Tibial nerve (tissue), 4 donors: ENCODE results near the gene KPNA3. TPM values are rescaled to one million over a fixed set of nuclear protein-coding genes. Genes with fewer than 3 reads are reported as not detected.
A peak's percentile ranks its signal among the peaks of the same experiment; 100 is the strongest.

ENCODE experiments used
- DNase-seq, 2 donors: peaks; one replicate each; pipeline ENCODE4 v3.0.0-alpha.2; 2019; ENCODE audit warnings: low spot score in 2 of 2
- H3K27ac ChIP-seq, 4 donors: fragments of 200-600 bp; sonication (generic) in 3 of 4; one replicate each; pipeline ENCODE4 v1.5.1; 2017 to 2019; ENCODE audit warnings: mild to moderate bottlenecking in 1 of 4
- H3K27me3 ChIP-seq, 2 donors: fragments of 200-600 bp; sonication (generic) in 1 of 2; one replicate each; pipeline versions ENCODE4 v1.5.1 to v1.6.0; 2017 to 2019
- H3K36me3 ChIP-seq, 3 donors: fragments of 200-600 bp; sonication (generic); one replicate each; pipeline ENCODE4 v1.5.1; 2018 to 2019
- H3K4me1 ChIP-seq, 4 donors: fragments of 200-600 bp; sonication (generic) in 3 of 4; one replicate each; pipeline ENCODE4 v1.5.1; 2017 to 2019
- H3K4me3 ChIP-seq, 4 donors: fragments of 200-600 bp; sonication (generic) in 3 of 4; one replicate each; pipeline ENCODE4 v1.5.1; 2017 to 2019; ENCODE audit warnings: mild to moderate bottlenecking in 1 of 4, moderate library complexity in 1 of 4
- H3K9me3 ChIP-seq, 4 donors: fragments of 200-600 bp; sonication (generic) in 3 of 4; one replicate each; pipeline ENCODE4 v1.5.1; 2017 to 2019
- EP300 ChIP-seq, 2 donors: sonication (generic); formaldehyde crosslinking; IDR thresholded peaks; one replicate each; pipeline ENCODE4 v1.6.1; 2017; ENCODE audit warnings: antibody characterized with exemption in 2 of 2, mild to moderate bottlenecking in 1 of 2
- POLR2A ChIP-seq, 2 donors: fragments of 450-650 bp; IDR thresholded peaks; one replicate each; pipeline ENCODE4 v1.6.1; 2017; ENCODE audit warnings: antibody characterized with exemption in 2 of 2, mild to moderate bottlenecking in 2 of 2, moderate library complexity in 2 of 2
- whole genome bisulfite sequencing, 2 donors: methylation state at CpG; one replicate each; pipeline ENCODE4 v1.1.5; 2018; 5-methylcytosine and 5-hydroxymethylcytosine counted together
- total RNA-seq, 4 donors: library from RNA; depleted of rRNA; stranded (reverse); fragments of >200 nt; gene quantifications; one replicate each; pipeline ENCODE4 v1.1.0, GENCODE V29; 2016
- TF ChIP-seq, protein P1 (sequence below), 5 experiments: fragments of 200-600 bp in 3 of 5; fragments of 450-650 bp in 2 of 5; sonication (generic) in 3 of 5; IDR thresholded peaks; one replicate each; pipeline ENCODE4 v1.5.1; 2016 to 2019; ENCODE audit warnings: antibody characterized with exemption in 5 of 5, mild to moderate bottlenecking in 3 of 5, moderate library complexity in 2 of 5

KPNA3 gene
- total RNA-seq, 4 donors from 2014 or later: 19.8 to 29.9 (median 23.2) TPM

DNA sequence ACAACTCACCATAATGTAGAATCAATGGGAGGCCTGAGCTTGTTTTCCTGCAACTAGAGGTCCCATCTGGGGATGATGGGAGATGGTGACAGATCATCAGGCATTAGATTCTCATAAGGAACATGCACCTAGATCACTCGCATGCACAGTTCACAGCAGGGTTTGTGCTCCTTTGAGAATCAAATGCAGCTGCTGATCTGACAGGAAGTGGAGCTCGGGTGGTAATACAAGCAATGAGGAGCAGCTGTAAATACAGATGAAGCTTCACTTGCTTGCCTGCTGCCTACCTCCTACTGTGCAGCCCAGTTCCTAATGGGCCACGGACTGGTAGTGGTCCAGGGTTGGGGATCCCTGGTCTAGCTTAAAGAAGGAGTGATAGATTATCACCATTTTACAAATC is 33.0 kb downstream of the KPNA3 start:
- no peak for DNase-seq
- Histone ChIP-seq H3K4me3 (no peak overlapping the region), H3K27me3 (no peaks in the 10 kb centered on the region), H3K4me1 (peaks cover 0 to 5% (median 0%) of the 10 kb centered on the region in 4 donors), H3K27ac (no peak overlapping the region), H3K36me3 (peaks cover 0 to 10% (median 0%) of the 10 kb centered on the region in 3 donors), H3K9me3 (peaks cover 0 to 4% (median 0%) of the 10 kb centered on the region in 4 donors)
- WGBS, 2 donors: 72 to 75% methylated on average over 3 of the region's 3 CpGs
- no peak for TF ChIP-seq POLR2A (IDR thresholded peaks at IDR 0.05)
- TF ChIP-seq, protein P1, sequence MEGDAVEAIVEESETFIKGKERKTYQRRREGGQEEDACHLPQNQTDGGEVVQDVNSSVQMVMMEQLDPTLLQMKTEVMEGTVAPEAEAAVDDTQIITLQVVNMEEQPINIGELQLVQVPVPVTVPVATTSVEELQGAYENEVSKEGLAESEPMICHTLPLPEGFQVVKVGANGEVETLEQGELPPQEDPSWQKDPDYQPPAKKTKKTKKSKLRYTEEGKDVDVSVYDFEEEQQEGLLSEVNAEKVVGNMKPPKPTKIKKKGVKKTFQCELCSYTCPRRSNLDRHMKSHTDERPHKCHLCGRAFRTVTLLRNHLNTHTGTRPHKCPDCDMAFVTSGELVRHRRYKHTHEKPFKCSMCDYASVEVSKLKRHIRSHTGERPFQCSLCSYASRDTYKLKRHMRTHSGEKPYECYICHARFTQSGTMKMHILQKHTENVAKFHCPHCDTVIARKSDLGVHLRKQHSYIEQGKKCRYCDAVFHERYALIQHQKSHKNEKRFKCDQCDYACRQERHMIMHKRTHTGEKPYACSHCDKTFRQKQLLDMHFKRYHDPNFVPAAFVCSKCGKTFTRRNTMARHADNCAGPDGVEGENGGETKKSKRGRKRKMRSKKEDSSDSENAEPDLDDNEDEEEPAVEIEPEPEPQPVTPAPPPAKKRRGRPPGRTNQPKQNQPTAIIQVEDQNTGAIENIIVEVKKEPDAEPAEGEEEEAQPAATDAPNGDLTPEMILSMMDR (IDR thresholded peaks at IDR 0.05): no peak
- TF ChIP-seq EP300 (IDR thresholded peaks at IDR 0.05): no peak

DNA sequence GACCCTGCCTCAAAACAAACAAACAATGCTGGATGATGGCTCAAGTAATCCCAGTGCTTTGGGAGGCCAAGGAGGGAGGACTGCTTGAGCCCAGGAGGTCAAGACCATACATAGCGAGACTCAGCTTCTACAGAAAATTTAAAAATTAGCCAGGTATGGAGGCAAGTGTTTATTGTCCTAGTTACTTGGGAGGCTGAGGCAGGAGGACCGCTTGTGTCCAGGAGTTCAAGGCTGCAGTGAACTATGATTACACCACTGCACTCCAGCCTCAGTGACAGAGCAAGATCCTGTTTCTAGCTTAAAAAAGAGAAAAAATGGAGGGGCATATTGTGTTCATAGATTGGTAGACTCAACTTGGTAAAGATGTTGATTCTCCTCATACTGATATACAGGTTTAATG is 36.2 kb downstream of the KPNA3 start:
- WGBS, 2 donors: 75 to 76% methylated on average over 2 of the region's 2 CpGs
- Histone ChIP-seq H3K27me3 (no peaks in the 10 kb centered on the region), H3K4me1 (no peaks in the 10 kb centered on the region), H3K27ac (no peak overlapping the region), H3K36me3 (peaks cover 0 to 10% (median 0%) of the 10 kb centered on the region in 3 donors), H3K4me3 (no peak overlapping the region), H3K9me3 (peaks cover 0 to 4% (median 0%) of the 10 kb centered on the region in 4 donors)
- no peak for DNase-seq
- TF ChIP-seq, protein P1 (IDR thresholded peaks at IDR 0.05): no peak
- TF ChIP-seq POLR2A (IDR thresholded peaks at IDR 0.05) (no peak), EP300 (IDR thresholded peaks at IDR 0.05) (no peak)

DNA sequence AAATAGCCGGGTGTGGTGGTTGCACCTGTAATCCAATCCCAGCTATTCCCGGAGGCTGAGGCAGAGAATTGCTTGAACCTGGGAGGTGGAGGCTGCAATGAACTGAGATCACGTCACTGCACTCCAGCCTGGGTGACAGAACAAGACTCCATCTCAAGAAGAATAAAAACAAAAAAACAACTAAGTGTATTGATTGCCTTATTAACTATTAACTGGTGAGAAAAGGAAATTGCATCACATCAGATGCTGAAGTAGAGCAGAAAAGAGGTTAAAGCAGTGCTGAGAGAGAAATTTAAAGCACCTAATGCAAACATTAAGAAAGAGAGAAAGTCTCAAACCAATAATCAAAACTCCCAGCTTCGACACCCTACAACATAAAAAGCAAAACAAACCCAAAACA is 38.3 kb downstream of the KPNA3 start:
- H3K4me1 ChIP-seq: peaks cover 0 to 3% (median 0%) of the 10 kb centered on the region in 4 donors
- H3K9me3 ChIP-seq: no peaks in the 10 kb centered on the region
- no peak overlapping the region for H3K4me3 ChIP-seq
- no peak overlapping the region for H3K27ac ChIP-seq
- 82 to 86% methylated on average over 4 of the region's 4 CpGs for WGBS, 2 donors
- H3K27me3 ChIP-seq: no peaks in the 10 kb centered on the region
- TF ChIP-seq EP300 (IDR thresholded peaks at IDR 0.05) (no peak), POLR2A (IDR thresholded peaks at IDR 0.05) (no peak)
- TF ChIP-seq, protein P1 (IDR thresholded peaks at IDR 0.05): no peak
- H3K36me3 ChIP-seq: no peaks in the 10 kb centered on the region
- no peak for DNase-seq

DNA sequence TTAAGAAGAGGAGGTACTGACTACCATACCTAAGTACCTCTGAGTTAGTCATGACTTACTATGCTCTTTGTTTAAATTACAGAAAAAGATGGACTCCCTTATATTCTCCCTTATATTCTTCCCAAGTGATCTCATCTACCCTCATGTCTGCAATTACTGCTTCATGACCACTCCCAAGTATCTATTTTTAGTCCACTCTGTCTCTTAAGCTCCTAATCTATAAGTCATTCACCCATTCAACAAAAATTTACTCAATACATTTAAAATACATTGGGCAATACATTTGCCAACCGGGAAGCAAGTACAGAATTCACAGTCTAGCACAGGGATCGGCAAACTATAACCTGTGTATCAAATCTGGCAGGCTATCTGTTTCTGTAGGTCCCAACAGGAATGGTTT is 42.6 kb downstream of the KPNA3 start:
- TF ChIP-seq, protein P1 (IDR thresholded peaks at IDR 0.05): no peak
- TF ChIP-seq EP300 (IDR thresholded peaks at IDR 0.05) (no peak), POLR2A (IDR thresholded peaks at IDR 0.05) (no peak)
- WGBS, 2 donors: 96 to 99% methylated on average over 2 of the region's 2 CpGs
- no peak for DNase-seq

DNA sequence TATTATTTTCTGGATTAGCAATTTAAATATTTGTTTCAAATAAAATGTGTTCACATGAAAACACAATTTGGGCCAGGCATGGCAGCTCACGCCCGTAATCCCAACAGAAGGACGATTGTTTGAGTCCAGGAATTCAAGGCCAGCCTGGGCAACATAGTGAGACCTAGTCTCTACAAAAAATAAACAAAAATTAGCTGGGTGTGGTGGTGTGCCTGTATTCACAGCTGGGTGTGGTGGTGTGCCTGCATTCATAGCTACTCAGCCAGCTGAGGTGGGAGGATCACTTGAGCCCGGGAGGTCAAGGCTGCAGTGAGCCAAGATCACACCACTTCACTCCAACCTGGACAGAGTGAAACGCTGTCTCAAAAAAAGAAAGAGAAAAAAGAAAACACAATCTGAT is 46.4 kb downstream of the KPNA3 start:
- Histone ChIP-seq H3K9me3 (no peaks in the 10 kb centered on the region), H3K27ac (peak overlapping the region in 1 of 4 donors; percentile 16), H3K27me3 (no peaks in the 10 kb centered on the region), H3K36me3 (peaks cover 0 to 29% (median 0%) of the 10 kb centered on the region in 3 donors), H3K4me3 (no peak overlapping the region), H3K4me1 (peaks cover 0 to 4% (median 2%) of the 10 kb centered on the region in 4 donors)
- 54 to 69% methylated on average over 5 of the region's 5 CpGs for WGBS, 2 donors
- TF ChIP-seq POLR2A (IDR thresholded peaks at IDR 0.05) (no peak), EP300 (IDR thresholded peaks at IDR 0.05) (no peak)
- no peak for DNase-seq

More for the DNA sequence above, 42.6 kb downstream of the KPNA3 start:
- Histone ChIP-seq H3K9me3 (no peaks in the 10 kb centered on the region), H3K36me3 (peaks cover 0 to 9% (median 0%) of the 10 kb centered on the region in 3 donors), H3K4me3 (no peak overlapping the region), H3K27me3 (no peaks in the 10 kb centered on the region), H3K4me1 (peaks cover 0 to 4% (median 2%) of the 10 kb centered on the region in 4 donors), H3K27ac (no peak overlapping the region)
